Ovary (tissue), 3 donors: ENCODE results near the gene FERMT2.

Source experiments
- CTCF ChIP-seq, 3 donors: fragments of 450-650 bp in 2 of 3; fragments of 200-600 bp in 1 of 3; IDR thresholded peaks; one replicate each; pipeline versions ENCODE4 v1.5.1 to v1.8.0; 2016 to 2022; ENCODE audit warnings: antibody characterized with exemption in 3 of 3, mild to moderate bottlenecking in 1 of 3
- EP300 ChIP-seq: sonication (generic); formaldehyde crosslinking; IDR thresholded peaks from one replicate; pipeline ENCODE4 v1.6.1; 2017; ENCODE audit warnings: antibody characterized with exemption
- POLR2A ChIP-seq: fragments of 450-650 bp; IDR thresholded peaks from one replicate; pipeline ENCODE4 v1.6.1; 2017; ENCODE audit warnings: antibody characterized with exemption, mild to moderate bottlenecking, moderate library complexity
- donor health status: DM: no; HTN: no; CAD: no.

GRCh38 chr14:52808101-52808500, 142.7 kb downstream of the FERMT2 start:
- TF ChIP-seq CTCF (IDR thresholded peaks at IDR 0.05): no peak
- no peak for TF ChIP-seq POLR2A
- TF ChIP-seq EP300: no peak
